ENCODE measurements around the gene GGT6. TPM values are rescaled to one million over a fixed set of nuclear protein-coding genes. Genes with fewer than 3 reads are reported as not detected.
"Not testable (repeated sequence)": the region's sequence is repeated elsewhere in the genome, so short reads cannot be mapped to it uniquely, and the experiment has no call there.

GGT6 gene
- total RNA-seq, 1 experiment from 2014 or later, result not detected

GRCh38 chr17:4602041-4602440, 41.7 kb upstream of the GGT6 start:
- Histone ChIP-seq H3K4me1 (ENCODE audit: low read length) (peaks cover 10% of the 10 kb centered on the region), H3K4me3 (ENCODE audit: low read length) (no peak overlapping the region), H3K36me3 (ENCODE audit: insufficient read depth, low read length) (no peaks in the 10 kb centered on the region), H3K9ac (ENCODE audit: low read length) (no peak overlapping the region), H3K9me3 (ENCODE audit: low read length) (no peaks in the 10 kb centered on the region), H3K79me2 (ENCODE audit: low read length) (no peaks in the 10 kb centered on the region), H3K27ac (ENCODE audit: low read length) (no peak overlapping the region), H3K9me2 (replicated peaks; ENCODE audit: insufficient read depth, low read length) (no peaks in the 10 kb centered on the region), H3K27me3 (ENCODE audit: low read length) (no peaks in the 10 kb centered on the region), H3K4me2 (ENCODE audit: low read depth, low read length, poor library complexity, severe bottlenecking) (no peak overlapping the region), H2AFZ (ENCODE audit: low read length) (no peak overlapping the region), H4K20me1 (ENCODE audit: insufficient read depth, low read depth, low read length) (no peaks in the 10 kb centered on the region)
- DNase-seq, result no peak

GRCh38 chr17:4601326-4601725, 40.9 kb upstream of the GGT6 start:
- peaks cover 10% of the 10 kb centered on the region for H3K4me1 ChIP-seq (ENCODE audit: low read length)
- no peaks in the 10 kb centered on the region for H3K9me3 ChIP-seq (ENCODE audit: low read length)
- H4K20me1 ChIP-seq (ENCODE audit: insufficient read depth, low read depth, low read length), result no peaks in the 10 kb centered on the region
- H3K36me3 ChIP-seq (ENCODE audit: insufficient read depth, low read length), result no peaks in the 10 kb centered on the region
- no peak overlapping the region for H3K4me2 ChIP-seq (ENCODE audit: low read depth, low read length, poor library complexity, severe bottlenecking)
- DNase-seq, result no peak
- H3K4me3 ChIP-seq (ENCODE audit: low read length), result no peak overlapping the region
- no peak overlapping the region for H3K27ac ChIP-seq (ENCODE audit: low read length)
- H3K9me2 ChIP-seq (replicated peaks; ENCODE audit: insufficient read depth, low read length), result no peaks in the 10 kb centered on the region
- H3K27me3 ChIP-seq (ENCODE audit: low read length), result no peaks in the 10 kb centered on the region
- no peaks in the 10 kb centered on the region for H3K79me2 ChIP-seq (ENCODE audit: low read length)
- H3K9ac ChIP-seq (ENCODE audit: low read length), result no peak overlapping the region
- H2AFZ ChIP-seq (ENCODE audit: low read length), result no peak overlapping the region

GRCh38 chr17:4600563-4600962, 40.2 kb upstream of the GGT6 start:
- Histone ChIP-seq H3K27me3 (ENCODE audit: low read length) (no peaks in the 10 kb centered on the region), H3K36me3 (ENCODE audit: insufficient read depth, low read length) (no peaks in the 10 kb centered on the region), H3K9me3 (ENCODE audit: low read length) (no peaks in the 10 kb centered on the region), H3K9ac (ENCODE audit: low read length) (no peak overlapping the region), H3K4me2 (ENCODE audit: low read depth, low read length, poor library complexity, severe bottlenecking) (no peak overlapping the region), H2AFZ (ENCODE audit: low read length) (no peak overlapping the region), H3K4me3 (ENCODE audit: low read length) (no peak overlapping the region), H3K4me1 (ENCODE audit: low read length) (peaks cover 7% of the 10 kb centered on the region), H3K79me2 (ENCODE audit: low read length) (no peaks in the 10 kb centered on the region), H4K20me1 (ENCODE audit: insufficient read depth, low read depth, low read length) (no peaks in the 10 kb centered on the region), H3K27ac (ENCODE audit: low read length) (no peak overlapping the region), H3K9me2 (replicated peaks; ENCODE audit: insufficient read depth, low read length) (no peaks in the 10 kb centered on the region)
- DNase-seq, result no peak

- Histone ChIP-seq H3K27me3 (ENCODE audit: low read length) (no peaks in the 10 kb centered on the region), H3K4me1 (ENCODE audit: low read length) (peaks cover 5% of the 10 kb centered on the region), H3K4me2 (ENCODE audit: low read depth, low read length, poor library complexity, severe bottlenecking) (no peak overlapping the region), H3K9ac (ENCODE audit: low read length) (no peak overlapping the region), H4K20me1 (ENCODE audit: insufficient read depth, low read depth, low read length) (no peaks in the 10 kb centered on the region), H3K36me3 (ENCODE audit: insufficient read depth, low read length) (no peaks in the 10 kb centered on the region), H3K4me3 (ENCODE audit: low read length) (no peak overlapping the region), H3K79me2 (ENCODE audit: low read length) (no peaks in the 10 kb centered on the region), H3K9me2 (replicated peaks; ENCODE audit: insufficient read depth, low read length) (no peaks in the 10 kb centered on the region), H2AFZ (ENCODE audit: low read length) (no peak overlapping the region), H3K9me3 (ENCODE audit: low read length) (no peaks in the 10 kb centered on the region), H3K27ac (ENCODE audit: low read length) (no peak overlapping the region)
- DNase-seq, result no peak
Measured at GRCh38 chr17:4599505-4600281, 39.3 kb upstream of the GGT6 start.

GRCh38 chr17:4598776-4599504, 38.6 kb upstream of the GGT6 start:
- H3K4me1 ChIP-seq (ENCODE audit: low read length), result peaks cover 5% of the 10 kb centered on the region
- H3K9ac ChIP-seq (ENCODE audit: low read length), result no peak overlapping the region

GRCh38 chr17:4597975-4598374, 37.6 kb upstream of the GGT6 start:
- DNase-seq, result no peak
- no peaks in the 10 kb centered on the region for H3K27me3 ChIP-seq (ENCODE audit: low read length)
- no peaks in the 10 kb centered on the region for H3K79me2 ChIP-seq (ENCODE audit: low read length)
- no peaks in the 10 kb centered on the region for H3K9me3 ChIP-seq (ENCODE audit: low read length)
- H3K36me3 ChIP-seq (ENCODE audit: insufficient read depth, low read length), result no peaks in the 10 kb centered on the region
- H3K4me3 ChIP-seq (ENCODE audit: low read length), result no peak overlapping the region
- no peak overlapping the region for H3K9ac ChIP-seq (ENCODE audit: low read length)
- no peak overlapping the region for H3K4me2 ChIP-seq (ENCODE audit: low read depth, low read length, poor library complexity, severe bottlenecking)
- H2AFZ ChIP-seq (ENCODE audit: low read length), result no peak overlapping the region
- no peaks in the 10 kb centered on the region for H4K20me1 ChIP-seq (ENCODE audit: insufficient read depth, low read depth, low read length)
- H3K9me2 ChIP-seq (replicated peaks; ENCODE audit: insufficient read depth, low read length), result no peaks in the 10 kb centered on the region
- no peak overlapping the region for H3K27ac ChIP-seq (ENCODE audit: low read length)
- peaks cover 5% of the 10 kb centered on the region for H3K4me1 ChIP-seq (ENCODE audit: low read length)

More at GRCh38 chr17:4598776-4599504, 38.6 kb upstream of the GGT6 start:
- H3K9me2 ChIP-seq (replicated peaks; ENCODE audit: insufficient read depth, low read length), result no peaks in the 10 kb centered on the region
- DNase-seq, result no peak
- H3K79me2 ChIP-seq (ENCODE audit: low read length), result no peaks in the 10 kb centered on the region
- H3K36me3 ChIP-seq (ENCODE audit: insufficient read depth, low read length), result no peaks in the 10 kb centered on the region
- H3K4me3 ChIP-seq (ENCODE audit: low read length), result no peak overlapping the region
- no peaks in the 10 kb centered on the region for H4K20me1 ChIP-seq (ENCODE audit: insufficient read depth, low read depth, low read length)
- no peak overlapping the region for H3K27ac ChIP-seq (ENCODE audit: low read length)
- no peaks in the 10 kb centered on the region for H3K27me3 ChIP-seq (ENCODE audit: low read length)
- no peaks in the 10 kb centered on the region for H3K9me3 ChIP-seq (ENCODE audit: low read length)
- H2AFZ ChIP-seq (ENCODE audit: low read length), result no peak overlapping the region
- H3K4me2 ChIP-seq (ENCODE audit: low read depth, low read length, poor library complexity, severe bottlenecking), result no peak overlapping the region

- no peak overlapping the region for H2AFZ ChIP-seq (ENCODE audit: low read length)
- H3K27ac ChIP-seq (ENCODE audit: low read length), result no peak overlapping the region
- H3K9me3 ChIP-seq (ENCODE audit: low read length), result no peaks in the 10 kb centered on the region
- no peaks in the 10 kb centered on the region for H3K79me2 ChIP-seq (ENCODE audit: low read length)
- H3K27me3 ChIP-seq (ENCODE audit: low read length), result no peaks in the 10 kb centered on the region
- H3K36me3 ChIP-seq (ENCODE audit: insufficient read depth, low read length), result no peaks in the 10 kb centered on the region
- no peak for DNase-seq
- H3K4me2 ChIP-seq (ENCODE audit: low read depth, low read length, poor library complexity, severe bottlenecking), result no peak overlapping the region
- H3K4me3 ChIP-seq (ENCODE audit: low read length), result no peak overlapping the region
- no peaks in the 10 kb centered on the region for H3K9me2 ChIP-seq (replicated peaks; ENCODE audit: insufficient read depth, low read length)
- peaks cover 5% of the 10 kb centered on the region for H3K4me1 ChIP-seq (ENCODE audit: low read length)
- no peak overlapping the region for H3K9ac ChIP-seq (ENCODE audit: low read length)
- H4K20me1 ChIP-seq (ENCODE audit: insufficient read depth, low read depth, low read length), result no peaks in the 10 kb centered on the region
Measured at GRCh38 chr17:4596636-4597380, 36.4 kb upstream of the GGT6 start.

GRCh38 chr17:4595685-4596342, 35.4 kb upstream of the GGT6 start:
- H3K27me3 ChIP-seq (ENCODE audit: low read length); H3K79me2 ChIP-seq (ENCODE audit: low read length); H3K4me1 ChIP-seq (ENCODE audit: low read length): not testable (repeated sequence)

More at GRCh38 chr17:4595685-4596342, 35.4 kb upstream of the GGT6 start:
- not testable (repeated sequence) for H3K4me3 ChIP-seq (ENCODE audit: low read length); H4K20me1 ChIP-seq (ENCODE audit: insufficient read depth, low read depth, low read length); DNase-seq; H3K9me3 ChIP-seq (ENCODE audit: low read length); H2AFZ ChIP-seq (ENCODE audit: low read length); H3K27ac ChIP-seq (ENCODE audit: low read length); H3K9me2 ChIP-seq (replicated peaks; ENCODE audit: insufficient read depth, low read length); H3K9ac ChIP-seq (ENCODE audit: low read length); H3K36me3 ChIP-seq (ENCODE audit: insufficient read depth, low read length); H3K4me2 ChIP-seq (ENCODE audit: low read depth, low read length, poor library complexity, severe bottlenecking)

Measured in Karpas-422 (cell line).